Gastrocnemius medialis (tissue), 4 donors: Measurements from ENCODE around the gene PDE1C.

Experiments used
- CTCF ChIP-seq, 5 experiments: fragments of 450-650 bp in 3 of 5; fragments of 200-600 bp in 2 of 5; sonication (generic) in 2 of 5; IDR thresholded peaks in 4 of 5; conservative IDR thresholded peaks in 1 of 5; 1 replicate in 4 of 5; 2 replicates in 1 of 5; pipeline ENCODE4 v1.5.1; 2016 to 2019; ENCODE audit warnings: antibody characterized with exemption in 5 of 5, mild to moderate bottlenecking in 3 of 5, moderate library complexity in 3 of 5
- POLR2A ChIP-seq, 2 donors: fragments of 450-650 bp; IDR thresholded peaks; one replicate each; pipeline ENCODE4 v1.6.1; 2017; ENCODE audit warnings: antibody characterized with exemption in 2 of 2, mild to moderate bottlenecking in 2 of 2, moderate library complexity in 2 of 2

GRCh38 chr7:32089678-32090077 lies 19.5 kb upstream of the PDE1C start:
- no peak for TF ChIP-seq CTCF (IDR thresholded peaks at IDR 0.05 in 4 of 5, conservative IDR thresholded peaks at IDR 0.05 in 1 of 5)
- no peak for TF ChIP-seq POLR2A (IDR thresholded peaks at IDR 0.05)
